ENCODE results near the gene KCNK15. TPM values are rescaled to one million over a fixed set of nuclear protein-coding genes. Genes with fewer than 3 reads are reported as not detected.

The KCNK15 gene
- total RNA-seq, 1 donor from 2014 or later = not detected

DNA sequence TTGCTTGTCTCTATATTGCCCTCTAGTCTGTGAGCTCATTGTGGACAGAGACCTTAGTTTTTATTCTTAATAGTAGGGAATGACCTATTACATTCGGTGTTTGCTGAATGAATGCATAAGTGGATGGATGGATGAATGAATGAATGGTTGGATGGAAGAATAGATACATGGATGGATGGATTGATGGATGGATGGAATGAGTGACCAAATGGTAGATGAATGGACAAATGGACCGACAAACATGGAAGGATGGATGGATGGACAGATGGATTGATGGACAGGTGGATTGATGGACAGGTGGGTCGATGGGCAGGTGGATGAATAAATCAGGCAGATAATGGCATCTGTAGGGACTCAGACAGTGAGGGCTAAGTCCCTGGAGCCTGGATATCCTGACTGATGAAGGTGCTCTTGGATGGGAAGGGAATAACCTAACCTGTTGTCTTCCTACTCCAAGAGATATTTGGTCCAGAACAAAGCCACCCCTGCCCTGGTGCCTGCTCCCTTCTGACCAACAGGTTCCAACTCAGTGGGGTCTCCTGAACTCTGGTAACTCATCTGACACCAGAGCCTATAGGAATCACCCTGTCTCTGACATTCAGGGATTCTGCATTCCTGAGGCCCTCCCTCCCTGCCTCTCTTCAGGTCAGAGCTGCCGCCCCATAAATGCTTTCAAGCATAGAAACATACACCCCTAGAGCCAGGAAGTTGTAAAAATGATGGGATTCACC, 40.1 kb upstream of the KCNK15 start:
- Mint-ChIP-seq H3K27ac (ENCODE audit: unreplicated experiment) (no peak overlapping the region), H3K27me3 (ENCODE audit: low read depth) (peaks cover 2% of the 10 kb centered on the region), H3K4me3 (no peak overlapping the region), H3K4me1 (peaks cover 5% of the 10 kb centered on the region), H3K9me3 (no peaks in the 10 kb centered on the region), H3K36me3 (ENCODE audit: low read depth) (no peaks in the 10 kb centered on the region)
- TF ChIP-seq CTCF (conservative IDR thresholded peaks at IDR 0.05) = no peak
- no peak for DNase-seq (ENCODE audit: low read depth, low spot score)

- H3K4me3 Mint-ChIP-seq = no peak overlapping the region
- TF ChIP-seq CTCF (conservative IDR thresholded peaks at IDR 0.05) = no peak
- no peak for DNase-seq (ENCODE audit: low read depth, low spot score)
Observed at GRCh38 chr20:44706301-44707017, 39.2 kb upstream of the KCNK15 start.

DNA sequence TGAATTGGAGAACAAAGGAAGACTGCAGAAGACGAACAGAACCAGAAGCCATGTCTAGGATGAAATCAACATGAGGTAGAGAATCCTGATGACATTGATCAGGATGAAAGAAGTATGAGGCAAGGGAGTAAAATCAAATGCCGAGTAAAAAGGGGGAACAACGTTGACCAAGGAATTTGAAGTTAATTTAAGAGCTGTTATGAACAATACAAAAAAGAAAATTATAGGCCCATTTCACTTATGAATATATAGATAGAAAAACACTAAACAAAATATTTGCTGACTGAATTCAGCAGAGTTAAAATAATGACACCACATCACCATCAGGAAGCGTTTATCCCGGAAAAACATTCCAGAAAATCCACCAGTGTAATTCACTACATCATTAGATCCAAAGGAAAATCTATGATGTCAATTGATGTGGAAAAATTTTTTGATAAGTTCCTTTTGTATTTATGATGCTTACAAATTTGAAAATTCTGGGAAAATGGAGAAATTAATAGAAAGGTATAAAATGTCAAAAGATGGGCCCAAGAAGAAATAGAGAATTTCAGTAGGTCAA, 38.6 kb upstream of the KCNK15 start:
- no peak for TF ChIP-seq CTCF (conservative IDR thresholded peaks at IDR 0.05)
- Mint-ChIP-seq H3K27me3 (ENCODE audit: low read depth) (peaks cover 2% of the 10 kb centered on the region), H3K9me3 (no peaks in the 10 kb centered on the region), H3K4me1 (no peaks in the 10 kb centered on the region), H3K4me3 (no peak overlapping the region), H3K36me3 (ENCODE audit: low read depth) (no peaks in the 10 kb centered on the region), H3K27ac (ENCODE audit: unreplicated experiment) (no peak overlapping the region)
- DNase-seq (ENCODE audit: low read depth, low spot score) = no peak

More at GRCh38 chr20:44706301-44707017, 39.2 kb upstream of the KCNK15 start:
- Mint-ChIP-seq H3K36me3 (ENCODE audit: low read depth) (no peaks in the 10 kb centered on the region), H3K27ac (ENCODE audit: unreplicated experiment) (no peak overlapping the region), H3K9me3 (no peaks in the 10 kb centered on the region), H3K4me1 (peaks cover 5% of the 10 kb centered on the region), H3K27me3 (ENCODE audit: low read depth) (peaks cover 2% of the 10 kb centered on the region)

DNA sequence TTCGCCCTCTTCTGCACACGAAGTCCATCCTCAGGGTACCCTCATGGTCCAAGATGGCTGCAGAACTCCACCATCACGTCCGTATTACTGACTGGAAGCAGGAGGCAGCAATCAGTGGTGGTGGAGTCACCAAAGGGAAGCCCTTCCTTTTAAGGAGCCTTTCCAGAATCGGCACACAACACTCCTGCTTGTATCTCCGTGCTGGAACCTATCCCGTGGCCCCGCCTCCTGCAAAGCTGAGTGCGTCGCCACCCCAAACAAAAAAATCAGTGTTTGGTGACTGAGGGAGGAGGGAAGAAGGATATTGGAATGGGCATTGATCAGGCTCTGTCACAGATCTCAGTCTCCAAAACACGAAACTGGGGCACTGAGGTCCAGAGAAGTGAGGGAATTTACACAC, 36.3 kb upstream of the KCNK15 start:
- Mint-ChIP-seq H3K9me3 (no peaks in the 10 kb centered on the region), H3K4me3 (no peak overlapping the region), H3K27me3 (ENCODE audit: low read depth) (peaks cover 2% of the 10 kb centered on the region), H3K27ac (ENCODE audit: unreplicated experiment) (no peak overlapping the region), H3K36me3 (ENCODE audit: low read depth) (no peaks in the 10 kb centered on the region), H3K4me1 (no peaks in the 10 kb centered on the region)
- no peak for DNase-seq (ENCODE audit: low read depth, low spot score)
- TF ChIP-seq CTCF (conservative IDR thresholded peaks at IDR 0.05) = no peak

GRCh38 chr20:44709797-44710196, 35.9 kb upstream of the KCNK15 start:
- no peak overlapping the region for H3K4me3 Mint-ChIP-seq

More at GRCh38 chr20:44709797-44710196, 35.9 kb upstream of the KCNK15 start:
- H3K36me3 Mint-ChIP-seq (ENCODE audit: low read depth) = no peaks in the 10 kb centered on the region
- DNase-seq (ENCODE audit: low read depth, low spot score) = no peak
- no peaks in the 10 kb centered on the region for H3K4me1 Mint-ChIP-seq
- H3K27me3 Mint-ChIP-seq (ENCODE audit: low read depth) = peaks cover 2% of the 10 kb centered on the region
- H3K27ac Mint-ChIP-seq (ENCODE audit: unreplicated experiment) = no peak overlapping the region
- no peaks in the 10 kb centered on the region for H3K9me3 Mint-ChIP-seq
- TF ChIP-seq CTCF (conservative IDR thresholded peaks at IDR 0.05) = no peak
